H1 (cell line): ENCODE results near the gene PGLYRP2. TPM values are rescaled to one million over a fixed set of nuclear protein-coding genes. Genes with fewer than 3 reads are reported as not detected.

ENCODE experiments used
- ATF2 ChIP-seq: IDR thresholded peaks from 2 replicates; pipeline ENCODE4 v1.6.1; 2012; ENCODE audit warnings: low read length, inconsistent platforms
- CEBPB ChIP-seq: IDR thresholded peaks from 2 replicates; pipeline ENCODE4 v1.6.1; 2012; ENCODE audit warnings: low read depth, low read length
- HDAC2 ChIP-seq, 2 experiments: fragments of 300-600 bp in 1 of 2; sonication (generic) in 1 of 2; IDR thresholded peaks; 2 replicates each; pipeline ENCODE4 v1.6.1; 2011 to 2012; ENCODE audit warnings: low read depth in 2 of 2, low read length in 2 of 2, mild to moderate bottlenecking in 2 of 2, moderate library complexity in 2 of 2, borderline replicate concordance in 1 of 2, inconsistent platforms in 1 of 2
- RAD21 ChIP-seq, 2 experiments: IDR thresholded peaks in 1 of 2; conservative IDR thresholded peaks in 1 of 2; 2 replicates each; pipeline ENCODE4 v1.6.1; 2011; ENCODE audit warnings: low read depth in 2 of 2, low read length in 2 of 2, improper control_type of control experiment in 1 of 2, inconsistent platforms in 1 of 2, mild to moderate bottlenecking in 1 of 2, moderate library complexity in 1 of 2
- SIRT6 ChIP-seq: IDR thresholded peaks from one replicate; pipeline ENCODE4 v1.7.1; 2012; ENCODE audit warnings: low read length, inconsistent platforms
- SIX5 ChIP-seq: IDR thresholded peaks from 2 replicates; pipeline ENCODE4 v1.6.1; 2011; ENCODE audit warnings: mild to moderate bottlenecking, low read depth, low read length
- SP2 ChIP-seq: IDR thresholded peaks from 2 replicates; pipeline ENCODE4 v1.6.1; 2012; ENCODE audit warnings: mild to moderate bottlenecking, low read length, inconsistent platforms
- SUZ12 ChIP-seq: fragments of 200-600 bp; sonication (generic); IDR thresholded peaks from 2 replicates; pipeline ENCODE4 v1.6.1; 2012; ENCODE audit warnings: mild to moderate bottlenecking, inconsistent platforms, low read length, moderate library complexity, mixed read lengths
- polyA plus RNA-seq, 7 experiments: library from polyadenylated mRNA; depleted of rRNA in 3 of 7; stranded (reverse) in 5 of 7; unstranded in 2 of 7; fragments of >200 nt in 5 of 7; fragments of 200-250 nt in 2 of 7; gene quantifications; 1 replicate in 5 of 7; 2 replicates in 1 of 7; 4 replicates in 1 of 7; pipeline versions ENCODE4 v1.2.1 to v1.2.3, GENCODE V29; 2011 to 2013; ENCODE audit warnings: missing spikeins in 2 of 7, mixed read lengths in 2 of 7
- total RNA-seq: library from RNA; stranded (reverse); fragmentation: NEBNext Ultra II Directional; extraction: Animal tissue kit (Norgen Biotek cat#: 25700); gene quantifications from 2 replicates; pipeline ENCODE4 v1.2.1, GENCODE V29; 2021
- TF ChIP-seq, protein P1 (sequence below): IDR thresholded peaks from 2 replicates; pipeline ENCODE4 v1.6.1; 2012; ENCODE audit warnings: inconsistent platforms

Gene PGLYRP2
- total and polyA plus RNA-seq, 2 of the 8 experiments (the other 6 are each of a cell fraction or from before 2014, with no cell fraction given): not detected

DNA sequence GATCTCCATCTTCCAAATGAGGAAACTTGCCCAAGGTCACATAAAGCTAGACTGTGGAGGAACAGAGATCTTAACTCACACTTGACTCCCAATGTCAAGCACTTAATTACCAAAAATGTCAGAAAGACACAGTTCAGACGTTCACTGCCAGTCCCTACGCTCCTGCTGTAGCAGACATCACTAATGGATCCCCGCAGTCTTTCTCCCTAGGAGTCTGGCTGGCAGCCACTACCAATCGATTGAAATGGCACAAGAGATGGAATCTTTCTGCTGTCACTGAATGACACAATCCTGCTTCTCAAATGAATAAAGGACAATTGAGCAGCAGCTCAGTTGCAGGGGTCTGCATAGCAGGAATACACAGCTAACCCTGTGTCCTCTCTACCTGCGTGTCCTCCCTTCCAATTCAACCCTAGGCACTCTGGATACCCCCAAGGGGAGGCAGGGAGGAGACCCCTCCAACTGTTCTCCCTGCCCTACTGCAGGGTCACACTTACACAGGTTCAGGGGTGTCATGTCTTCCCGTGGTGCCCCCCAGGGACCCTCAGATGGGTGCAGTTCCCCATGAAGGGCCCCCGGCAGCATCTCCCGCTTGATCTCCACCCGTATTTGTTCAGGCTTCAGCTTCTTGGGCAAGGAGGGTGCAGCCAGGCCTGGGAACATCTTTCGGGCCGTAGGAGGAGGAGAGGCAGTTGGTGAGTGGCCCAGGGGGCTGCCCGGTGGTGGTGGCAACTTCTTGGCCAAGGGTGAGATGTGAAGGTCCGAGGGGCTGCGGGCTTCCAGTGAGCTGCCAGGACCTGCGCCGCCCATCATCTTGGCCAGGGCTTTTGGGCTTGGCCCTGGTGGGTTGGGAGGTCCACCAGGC lies 52.6 kb downstream of the PGLYRP2 start (continued):
- TF ChIP-seq SUZ12 (no peak), CEBPB (no peak), SIX5 (no peak), ATF2 (no peak), SP2 (no peak), HDAC2 (IDR thresholded peaks at IDR 0.05; ENCODE audit: borderline replicate concordance in 1 of 2, low read depth in 2 of 2, low read length in 2 of 2) (no peak), SIRT6 (no peak), RAD21 (IDR thresholded peaks at IDR 0.05 in 1 of 2, conservative IDR thresholded peaks at IDR 0.05 in 1 of 2; ENCODE audit: low read depth in 2 of 2, low read length in 2 of 2) (no peak)
- TF ChIP-seq, protein P1, sequence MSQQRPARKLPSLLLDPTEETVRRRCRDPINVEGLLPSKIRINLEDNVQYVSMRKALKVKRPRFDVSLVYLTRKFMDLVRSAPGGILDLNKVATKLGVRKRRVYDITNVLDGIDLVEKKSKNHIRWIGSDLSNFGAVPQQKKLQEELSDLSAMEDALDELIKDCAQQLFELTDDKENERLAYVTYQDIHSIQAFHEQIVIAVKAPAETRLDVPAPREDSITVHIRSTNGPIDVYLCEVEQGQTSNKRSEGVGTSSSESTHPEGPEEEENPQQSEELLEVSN: no peak
